ENCODE data around the gene RAD21L1.

DNA sequence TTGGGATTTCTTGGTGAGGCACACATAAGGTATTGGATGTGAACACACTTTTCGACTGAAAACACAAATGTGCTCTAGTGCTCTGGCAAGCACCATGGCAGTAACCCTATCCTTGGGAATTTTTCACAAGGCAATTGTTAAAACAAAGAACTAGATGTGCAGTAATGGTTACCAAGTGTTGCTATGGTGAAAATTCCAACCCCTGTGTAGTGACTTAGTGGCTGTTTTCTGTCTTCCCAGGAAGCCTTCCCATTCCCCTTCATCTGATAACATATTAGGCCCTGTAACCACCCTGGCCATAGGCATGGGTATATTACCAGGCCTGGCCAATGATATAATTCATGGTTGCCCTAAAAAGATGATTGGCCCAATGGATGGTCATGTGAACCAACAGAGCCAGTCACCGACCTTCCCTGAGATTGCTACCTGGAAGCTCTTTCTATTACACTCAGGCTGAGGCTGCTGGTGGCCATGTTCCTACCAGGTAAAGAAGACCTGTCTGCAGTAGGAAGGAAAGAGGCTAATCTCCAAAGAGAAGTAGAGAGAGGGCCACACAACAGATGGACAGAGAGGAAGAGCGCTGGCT is 18.5 kb upstream of the RAD21L1 start:
- TF ChIP-seq, protein P1, sequence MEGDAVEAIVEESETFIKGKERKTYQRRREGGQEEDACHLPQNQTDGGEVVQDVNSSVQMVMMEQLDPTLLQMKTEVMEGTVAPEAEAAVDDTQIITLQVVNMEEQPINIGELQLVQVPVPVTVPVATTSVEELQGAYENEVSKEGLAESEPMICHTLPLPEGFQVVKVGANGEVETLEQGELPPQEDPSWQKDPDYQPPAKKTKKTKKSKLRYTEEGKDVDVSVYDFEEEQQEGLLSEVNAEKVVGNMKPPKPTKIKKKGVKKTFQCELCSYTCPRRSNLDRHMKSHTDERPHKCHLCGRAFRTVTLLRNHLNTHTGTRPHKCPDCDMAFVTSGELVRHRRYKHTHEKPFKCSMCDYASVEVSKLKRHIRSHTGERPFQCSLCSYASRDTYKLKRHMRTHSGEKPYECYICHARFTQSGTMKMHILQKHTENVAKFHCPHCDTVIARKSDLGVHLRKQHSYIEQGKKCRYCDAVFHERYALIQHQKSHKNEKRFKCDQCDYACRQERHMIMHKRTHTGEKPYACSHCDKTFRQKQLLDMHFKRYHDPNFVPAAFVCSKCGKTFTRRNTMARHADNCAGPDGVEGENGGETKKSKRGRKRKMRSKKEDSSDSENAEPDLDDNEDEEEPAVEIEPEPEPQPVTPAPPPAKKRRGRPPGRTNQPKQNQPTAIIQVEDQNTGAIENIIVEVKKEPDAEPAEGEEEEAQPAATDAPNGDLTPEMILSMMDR (IDR thresholded peaks at IDR 0.05 in 8 of 11, conservative IDR thresholded peaks at IDR 0.05 in 3 of 11), result no peak
- TF ChIP-seq POLR2A (IDR thresholded peaks at IDR 0.05), result no peak

Data from spleen (tissue), 7 donors.